Globus pallidus (tissue), 1 donor: ENCODE results near the gene ANGPTL1.
"Not testable (repeated sequence)": the region's sequence is repeated elsewhere in the genome, so short reads cannot be mapped to it uniquely, and the experiment has no call there.

Source experiments
- DNase-seq: peaks from one replicate; pipeline ENCODE4 v3.0.0-alpha.2; 2015; ENCODE audit warnings: low spot score

Gene ANGPTL1

DNA sequence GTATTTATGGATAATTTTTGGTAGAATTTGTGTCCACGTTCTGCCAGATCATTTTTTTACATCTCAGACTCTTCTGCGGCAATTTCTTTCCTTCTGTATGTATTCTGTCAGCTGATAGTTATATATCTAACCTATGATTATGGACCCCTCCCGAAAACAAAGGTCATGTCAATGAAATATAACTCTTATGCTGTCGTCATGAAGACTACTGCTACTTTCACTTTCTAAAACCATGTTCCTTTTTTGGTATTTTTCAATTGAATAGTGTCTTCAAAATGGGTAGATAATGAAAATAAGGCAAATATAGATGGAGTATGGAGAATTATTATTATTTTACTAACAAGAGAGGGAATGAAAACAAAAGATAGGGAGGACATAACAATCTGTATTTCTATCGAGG is 3.2 kb downstream of the ANGPTL1 start:
- DNase-seq: no peak

DNA sequence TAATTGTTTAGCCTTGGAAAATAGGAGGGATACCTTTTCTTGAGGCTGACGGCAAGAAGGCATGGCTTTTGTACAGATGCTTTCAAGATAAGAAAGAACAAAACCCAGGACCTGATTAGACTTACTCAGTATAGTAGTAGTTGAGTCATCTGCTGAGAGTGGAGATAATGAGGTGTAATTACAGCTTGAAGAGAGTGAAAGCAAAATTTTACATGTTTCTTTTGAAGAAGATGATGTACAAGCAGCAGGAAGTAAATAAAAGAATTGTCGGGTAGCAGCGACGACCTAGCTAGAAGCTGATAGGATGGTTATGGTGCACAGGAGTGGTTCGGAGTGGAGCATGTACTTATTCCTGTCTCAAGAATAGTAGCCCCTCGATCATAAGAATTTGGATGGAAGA is 6.6 kb downstream of the ANGPTL1 start:
- no peak for DNase-seq

DNA sequence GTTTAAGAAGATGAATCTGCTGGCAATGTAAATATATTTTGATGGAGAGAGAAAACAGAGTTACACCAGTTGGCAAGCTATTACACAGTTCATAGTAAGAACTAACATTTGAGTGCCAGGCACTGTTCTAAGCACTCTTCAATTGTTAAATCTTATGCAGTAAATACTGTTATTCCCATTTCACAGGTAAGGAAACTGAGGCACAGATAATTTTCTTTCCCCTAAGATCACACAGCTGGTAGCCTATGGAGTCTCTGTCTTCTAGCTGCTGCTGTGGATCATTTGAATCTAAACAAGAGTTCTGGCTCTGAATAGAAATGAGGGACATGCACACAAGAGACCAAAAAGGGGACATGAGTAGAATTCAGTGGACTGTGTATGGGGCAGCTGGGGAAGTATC is 8.0 kb downstream of the ANGPTL1 start:
- DNase-seq: no peak

DNA sequence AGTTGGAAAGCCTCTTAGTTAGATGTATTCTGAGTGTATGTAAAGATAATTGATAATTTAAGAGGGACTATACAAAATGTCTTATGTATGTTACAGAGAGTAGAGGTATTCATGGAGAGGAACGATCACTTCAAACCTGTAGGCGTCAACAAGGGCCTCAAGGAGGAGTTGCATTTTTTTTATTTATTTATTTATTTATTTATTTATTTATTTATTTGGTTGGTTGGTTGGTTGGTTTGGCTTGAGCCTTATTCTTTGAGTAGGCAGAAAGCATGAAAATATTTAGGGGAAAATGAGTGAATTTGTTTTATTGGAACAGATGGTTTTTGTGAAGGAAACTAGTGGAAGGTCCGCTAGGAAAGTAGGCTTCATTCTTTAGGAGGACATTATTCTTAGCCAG is 8.5 kb downstream of the ANGPTL1 start:
- DNase-seq: no peak

DNA sequence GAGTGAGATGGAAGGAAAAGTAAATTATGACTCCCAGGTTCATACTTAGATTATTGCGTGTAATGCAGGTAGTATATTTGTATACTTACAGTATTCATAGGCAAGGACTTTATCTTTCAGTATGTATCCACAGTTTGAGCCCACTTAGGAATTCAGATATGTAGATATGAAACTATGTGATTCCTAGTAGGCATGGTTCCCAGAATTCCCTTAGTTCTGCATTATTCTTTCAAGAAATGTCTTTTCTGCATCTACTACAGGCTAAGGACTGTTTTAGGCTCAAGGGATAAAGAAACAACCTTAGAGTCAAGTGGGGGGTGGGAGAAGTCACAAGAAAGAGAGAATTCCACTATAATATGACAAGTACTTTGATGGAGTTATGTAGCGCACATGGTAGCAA is 13.8 kb downstream of the ANGPTL1 start:
- no peak for DNase-seq

DNA sequence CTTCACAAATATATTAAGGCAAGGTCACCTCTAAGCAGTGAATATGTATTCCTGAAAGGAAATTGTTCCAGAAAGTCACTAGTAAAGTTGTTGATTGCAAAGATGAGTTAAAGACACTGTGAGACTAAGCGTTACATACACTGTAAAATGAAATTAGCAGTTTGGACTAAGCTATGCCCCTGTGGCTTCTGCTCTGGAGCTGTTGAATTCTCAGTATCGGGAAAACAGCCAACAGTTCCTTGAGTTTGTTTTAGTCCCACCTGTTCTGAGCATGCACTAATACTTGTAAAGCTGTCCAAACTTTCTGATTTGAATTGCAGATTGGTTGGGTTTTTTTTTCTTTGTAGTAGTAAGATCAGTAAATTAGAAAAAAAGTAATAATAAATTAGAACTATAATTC is 21.0 kb downstream of the ANGPTL1 start:
- no peak for DNase-seq

DNA sequence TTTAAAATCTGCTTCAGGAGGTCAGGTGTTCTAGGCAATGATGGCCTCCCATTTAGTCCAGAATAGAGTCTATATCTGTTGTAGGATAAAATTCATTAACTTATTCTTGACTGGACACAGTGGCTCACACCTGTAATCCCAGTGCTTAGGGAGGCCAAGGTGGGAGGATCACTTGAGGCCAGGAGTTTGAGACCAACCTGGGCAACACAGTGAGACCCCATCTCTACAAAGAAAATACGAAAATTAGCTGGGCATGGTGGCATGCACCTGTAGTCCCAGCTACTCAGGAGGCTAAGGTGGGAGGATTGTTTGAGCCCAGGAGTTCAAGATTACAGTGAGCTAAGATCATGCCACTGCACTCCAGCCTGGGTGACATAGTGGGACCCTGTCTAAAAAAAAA is 23.0 kb downstream of the ANGPTL1 start:
- DNase-seq: not testable (repeated sequence)

DNA sequence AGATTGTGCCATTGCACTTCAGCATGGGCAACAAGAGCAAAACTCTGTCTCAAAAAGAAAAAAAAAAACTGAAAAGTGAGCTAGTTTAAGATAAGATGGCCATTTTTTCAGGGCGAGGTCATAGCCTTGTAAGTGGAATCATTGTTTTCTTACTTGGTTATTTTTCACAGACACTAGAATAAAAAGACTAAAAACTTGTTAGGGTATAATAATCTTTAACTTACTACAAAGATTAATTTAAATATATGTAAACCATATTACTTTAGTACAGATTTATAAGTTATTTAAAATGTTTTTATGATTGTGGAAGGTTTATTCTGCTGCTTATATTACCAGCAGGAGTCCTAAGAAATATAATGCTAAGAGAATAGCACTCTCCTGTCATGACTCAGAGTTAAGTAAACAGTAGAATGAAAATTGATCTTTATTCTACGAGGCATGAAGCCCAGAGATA is 23.5 kb downstream of the ANGPTL1 start:
- no peak for DNase-seq

DNA sequence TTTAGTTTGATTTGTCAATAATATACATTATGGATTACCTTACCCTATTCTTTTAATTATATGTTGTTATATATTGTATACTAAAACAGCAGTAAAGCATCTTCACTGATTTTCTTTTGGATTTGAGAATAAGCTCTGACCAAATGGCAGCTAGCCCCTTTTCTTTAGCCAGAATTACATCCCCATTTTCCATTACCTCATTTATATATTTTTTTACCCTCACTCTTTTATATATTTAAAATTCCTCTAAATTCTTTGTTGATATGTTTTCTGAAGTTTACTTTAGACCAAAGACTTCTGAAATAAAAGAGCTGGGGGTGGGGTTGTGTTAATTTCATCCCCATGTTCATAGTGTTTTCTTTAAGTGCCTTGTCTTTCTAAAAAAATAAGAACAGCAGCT is 24.6 kb downstream of the ANGPTL1 start:
- DNase-seq: no peak

DNA sequence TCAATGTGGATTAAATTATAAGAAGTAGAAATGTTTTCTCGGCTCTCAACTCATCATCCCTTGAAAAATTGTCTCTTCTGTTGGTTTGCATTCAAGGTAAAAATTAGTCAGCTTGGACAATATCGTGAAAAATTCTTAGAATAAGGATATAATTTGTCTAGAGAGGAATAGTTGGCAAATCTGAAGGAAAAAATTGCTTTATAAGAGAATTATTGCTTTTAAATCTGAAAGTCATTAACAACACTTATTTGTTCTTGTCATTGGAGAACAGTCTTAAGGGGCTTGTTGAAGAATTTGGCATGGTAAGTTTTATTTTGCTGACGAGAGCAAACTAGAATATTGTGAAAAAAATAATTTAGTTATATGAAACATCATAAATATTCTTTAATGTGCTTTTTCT is 26.4 kb downstream of the ANGPTL1 start:
- no peak for DNase-seq

DNA sequence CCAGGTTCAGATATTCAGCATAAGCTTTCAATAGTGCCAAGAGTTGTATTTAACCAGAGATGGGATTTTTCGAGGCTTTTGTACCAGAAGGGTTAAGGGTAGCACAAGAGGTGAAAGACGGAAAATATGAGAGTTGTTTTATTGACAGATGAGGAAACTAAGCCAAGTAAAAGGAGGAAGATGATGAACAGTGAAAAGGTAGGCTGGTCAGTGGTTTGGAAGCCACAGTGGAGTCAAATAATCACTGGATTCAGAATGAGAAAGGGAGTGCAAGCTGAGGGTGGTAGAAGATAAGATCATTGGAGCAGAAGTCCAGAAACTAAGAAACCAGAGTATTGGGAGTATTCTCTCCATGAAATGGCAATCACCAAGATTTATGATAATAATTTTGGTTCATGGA is 45.7 kb downstream of the ANGPTL1 start:
- no peak for DNase-seq

DNA sequence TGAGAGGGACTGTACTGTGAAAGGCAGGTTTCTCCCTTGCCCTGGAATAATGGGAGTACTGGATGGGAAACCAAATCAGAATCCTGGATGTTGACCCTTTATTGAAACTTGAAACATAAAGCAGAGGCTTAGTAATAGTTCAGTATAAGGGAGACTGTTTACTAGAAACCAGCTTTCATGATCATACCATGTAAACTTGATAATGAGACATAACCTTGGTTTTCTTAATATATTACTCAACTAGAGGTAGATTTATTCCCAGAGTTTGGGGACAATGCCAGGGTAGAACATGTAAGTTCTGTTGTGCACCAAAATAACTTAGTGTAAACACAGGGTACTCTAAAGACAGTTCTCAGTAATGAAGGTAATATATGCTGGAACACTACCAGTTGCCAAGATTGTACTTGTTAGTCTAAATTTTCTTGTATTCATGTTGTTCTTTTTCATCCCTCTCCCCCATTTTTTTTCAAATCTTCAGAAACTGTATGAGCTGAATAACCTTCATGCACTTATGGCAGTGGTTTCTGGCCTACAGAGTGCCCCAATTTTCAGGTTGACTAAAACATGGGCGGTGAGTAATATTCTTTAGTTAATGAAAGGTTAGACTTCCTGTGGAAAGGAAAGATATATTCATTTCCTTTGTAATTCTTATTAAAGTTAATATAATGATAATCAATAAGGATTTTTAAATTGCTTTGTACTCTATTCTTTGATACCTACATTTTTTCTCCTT is 49.6 kb downstream of the ANGPTL1 start:
- DNase-seq: no peak

DNA sequence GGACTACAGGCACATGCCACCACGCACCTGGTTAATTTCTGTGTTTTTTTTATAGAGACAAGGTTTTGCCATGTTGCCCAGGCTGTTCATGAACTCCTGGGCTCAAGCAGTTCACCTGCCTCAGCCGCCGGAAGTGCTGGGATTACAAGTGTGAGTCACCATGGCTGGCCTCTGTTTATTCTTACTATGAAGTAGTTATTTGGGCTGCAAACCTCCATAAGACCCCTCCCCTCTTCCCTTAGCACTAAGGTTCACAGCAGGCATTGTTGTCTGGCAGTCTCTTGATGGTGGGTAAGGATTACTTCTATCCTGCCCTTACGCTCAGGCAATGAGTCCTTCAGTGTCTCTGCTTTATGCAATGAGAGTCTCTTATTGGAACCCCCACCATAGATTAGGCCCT is 51.8 kb downstream of the ANGPTL1 start:
- DNase-seq: no peak

DNA sequence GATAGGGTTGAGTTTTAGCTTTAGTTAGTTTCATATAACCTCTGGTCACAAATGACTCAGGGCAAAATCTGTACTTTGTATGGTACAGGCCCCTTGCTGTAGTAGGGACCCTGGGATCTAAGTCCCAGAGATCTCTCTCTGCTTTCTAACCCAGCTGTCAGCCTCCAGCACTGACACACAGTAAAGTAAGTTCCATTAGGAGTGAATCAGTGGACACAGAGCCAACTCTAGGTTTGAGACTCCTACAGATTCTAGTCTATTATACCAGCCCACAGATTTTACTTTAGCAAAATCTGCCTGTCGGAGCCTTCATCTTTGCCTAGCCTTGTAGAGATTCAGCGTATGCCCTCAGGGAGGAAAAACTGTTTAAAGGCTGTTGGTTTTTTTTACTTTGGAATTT is 52.5 kb downstream of the ANGPTL1 start:
- no peak for DNase-seq

DNA sequence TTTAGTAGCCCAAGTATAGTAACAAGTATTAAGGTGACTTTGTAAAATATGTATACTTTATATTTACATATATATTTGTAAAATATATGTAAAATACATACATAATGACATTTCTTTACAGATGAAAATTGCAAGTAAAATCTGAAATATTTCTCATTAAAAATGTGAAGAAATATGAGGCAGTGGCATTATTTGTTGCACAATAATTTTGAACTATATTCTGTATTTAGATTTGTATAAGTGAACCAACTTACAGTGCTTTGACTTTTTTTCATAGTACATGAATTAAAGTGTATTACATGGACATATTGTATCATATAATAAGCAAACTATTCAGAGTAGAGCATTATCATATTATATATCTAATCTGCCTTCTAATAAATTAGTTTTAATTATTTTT is 60.3 kb downstream of the ANGPTL1 start:
- DNase-seq: no peak

DNA sequence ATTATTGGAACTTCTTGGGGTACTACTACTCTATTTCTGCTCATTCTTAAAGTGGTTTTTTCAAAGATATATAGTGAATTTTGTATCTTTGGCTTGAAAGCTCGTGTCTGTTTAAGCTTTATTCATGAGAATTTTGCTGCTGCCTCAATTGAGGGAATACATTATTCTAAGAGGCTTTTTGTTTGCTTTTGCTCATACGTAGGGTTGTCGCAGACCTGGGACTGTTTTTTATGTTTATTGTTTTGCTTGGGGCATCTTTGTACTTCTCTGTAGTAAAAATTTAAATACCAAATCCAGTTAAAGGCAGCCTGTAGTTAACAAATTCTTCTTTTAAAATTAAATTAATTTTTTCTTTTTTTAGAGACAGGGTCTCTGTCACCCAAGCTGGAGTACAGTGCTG is 62.3 kb downstream of the ANGPTL1 start:
- DNase-seq: no peak

DNA sequence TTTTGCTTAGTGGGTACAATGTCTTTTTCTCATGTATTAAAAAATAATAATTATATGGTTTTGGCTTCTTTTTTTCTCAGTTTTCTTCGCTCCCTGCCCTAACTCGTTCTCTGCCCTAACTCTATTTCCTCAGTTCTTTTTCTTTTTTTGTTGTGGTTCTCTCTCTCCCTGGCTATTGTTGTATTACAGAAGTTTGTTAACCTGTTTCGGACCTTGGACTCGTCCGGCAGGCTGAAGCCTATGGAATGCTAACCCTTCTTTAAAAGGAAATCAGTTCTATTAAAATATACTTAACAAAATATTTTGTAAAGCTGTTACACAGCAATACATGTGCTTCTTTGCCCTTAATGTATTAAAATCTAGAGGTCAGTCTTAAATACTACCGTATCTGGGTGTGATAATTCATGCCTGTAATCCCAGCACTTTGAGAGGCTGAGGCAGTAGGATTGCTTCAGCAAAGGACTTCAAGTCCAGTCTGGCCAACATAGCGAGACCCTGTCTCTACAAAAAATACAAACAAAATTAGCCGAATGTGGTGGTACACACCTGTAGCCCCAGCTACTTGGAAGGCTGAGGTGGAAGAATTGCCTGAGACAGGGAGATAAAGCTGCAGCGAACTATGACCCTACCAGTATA is 64.1 kb downstream of the ANGPTL1 start:
- DNase-seq: no peak

DNA sequence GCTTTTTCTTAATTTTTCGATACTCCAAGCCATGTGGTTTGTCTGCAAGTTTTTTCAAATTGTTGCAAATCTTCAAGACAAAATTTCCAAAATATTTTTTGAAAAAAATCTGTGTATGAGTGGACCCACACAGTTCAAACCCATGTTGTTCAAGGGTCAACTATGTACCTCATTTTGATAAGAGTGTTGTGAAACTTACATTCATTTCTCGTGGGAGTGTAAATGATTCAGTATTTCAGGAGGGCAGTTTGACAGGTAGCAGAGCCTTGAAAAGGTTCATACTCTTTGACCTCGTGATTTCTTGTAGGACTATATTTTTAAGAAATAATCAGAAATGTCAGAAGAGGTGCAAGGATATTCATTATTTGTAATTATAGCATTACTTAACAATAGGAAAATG is 68.0 kb downstream of the ANGPTL1 start:
- DNase-seq: no peak
